Measurements from ENCODE around the gene ZEB2. TPM values are rescaled to one million over a fixed set of nuclear protein-coding genes. Genes with fewer than 3 reads are reported as not detected.

Gene ZEB2
- polyA plus RNA-seq, 2 donors, result 3.7 to 5.9 TPM

GRCh38 chr2:144515099-144515695 lies 4.7 kb downstream of the ZEB2 start:
- Histone ChIP-seq H3K9me3 (ENCODE audit: control insufficient read depth in 2 of 2, insufficient read depth in 1 of 2, low read depth in 1 of 2, low read length in 1 of 2) (no peaks in the 10 kb centered on the region), H3K4me1 (ENCODE audit: control insufficient read depth in 2 of 2, insufficient read depth in 2 of 2, low read length in 1 of 2) (peaks cover 0 to 3% of the 10 kb centered on the region in 2 donors), H3K4me3 (ENCODE audit: low read depth in 1 of 2, low read length in 2 of 2) (peak overlapping the region; percentile 49 to 61), H3K27ac (ENCODE audit: low read depth in 2 of 2, low read length in 1 of 2) (peak overlapping the region; percentile 76 to 87), H3K36me3 (ENCODE audit: control insufficient read depth in 2 of 2, insufficient read depth in 2 of 2, low read length in 1 of 2) (no peaks in the 10 kb centered on the region), H3K27me3 (ENCODE audit: control insufficient read depth in 1 of 2, insufficient read depth in 2 of 2, low read length in 2 of 2) (peaks cover 3 to 8% of the 10 kb centered on the region in 2 donors)
- 20 to 33% methylated on average over 4 of the region's 4 CpGs for WGBS, 2 donors

DNA sequence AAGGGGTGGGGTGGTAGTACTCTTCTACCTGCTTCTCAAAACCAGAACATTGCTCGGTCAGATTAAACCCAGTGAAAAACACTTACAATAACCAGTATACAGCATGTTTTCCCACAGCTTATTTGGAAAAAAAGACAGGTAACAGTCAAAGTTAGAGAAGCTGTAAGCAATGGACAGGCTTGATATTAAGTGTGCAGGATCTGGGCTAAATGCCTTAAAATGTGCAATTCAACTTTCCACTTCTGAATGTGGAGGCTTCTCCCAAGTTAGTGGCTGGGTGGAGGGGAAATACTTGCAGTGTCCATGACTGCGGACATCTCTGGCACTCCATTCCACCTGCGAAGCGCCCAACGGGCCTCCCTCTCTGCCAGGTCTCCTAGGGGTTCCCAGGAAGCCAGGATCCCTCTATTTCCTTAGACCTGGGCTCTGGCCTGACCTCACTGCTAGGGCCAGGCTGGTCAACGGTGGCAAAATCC lies 5.3 kb downstream of the ZEB2 start:
- Histone ChIP-seq H3K4me1 (ENCODE audit: control insufficient read depth in 2 of 2, insufficient read depth in 2 of 2, low read length in 1 of 2) (peaks cover 0 to 3% of the 10 kb centered on the region in 2 donors), H3K27ac (ENCODE audit: low read depth in 2 of 2, low read length in 1 of 2) (peak overlapping the region; percentile 76 to 86), H3K36me3 (ENCODE audit: control insufficient read depth in 2 of 2, insufficient read depth in 2 of 2, low read length in 1 of 2) (no peaks in the 10 kb centered on the region), H3K27me3 (ENCODE audit: control insufficient read depth in 1 of 2, insufficient read depth in 2 of 2, low read length in 2 of 2) (peaks cover 3 to 8% of the 10 kb centered on the region in 2 donors), H3K9me3 (ENCODE audit: control insufficient read depth in 2 of 2, insufficient read depth in 1 of 2, low read depth in 1 of 2, low read length in 1 of 2) (no peaks in the 10 kb centered on the region), H3K4me3 (ENCODE audit: low read depth in 1 of 2, low read length in 2 of 2) (peak overlapping the region; percentile 20 to 61)
- 36 to 61% methylated on average over 6 of the region's 6 CpGs for WGBS, 2 donors

GRCh38 chr2:144513388-144514101 lies 6.4 kb downstream of the ZEB2 start:
- WGBS, 2 donors, result 37 to 54% methylated on average over 18 of the region's 18 CpGs
- H3K4me1 ChIP-seq (ENCODE audit: control insufficient read depth in 2 of 2, insufficient read depth in 2 of 2, low read length in 1 of 2), result peaks cover 0 to 3% of the 10 kb centered on the region in 2 donors

DNA sequence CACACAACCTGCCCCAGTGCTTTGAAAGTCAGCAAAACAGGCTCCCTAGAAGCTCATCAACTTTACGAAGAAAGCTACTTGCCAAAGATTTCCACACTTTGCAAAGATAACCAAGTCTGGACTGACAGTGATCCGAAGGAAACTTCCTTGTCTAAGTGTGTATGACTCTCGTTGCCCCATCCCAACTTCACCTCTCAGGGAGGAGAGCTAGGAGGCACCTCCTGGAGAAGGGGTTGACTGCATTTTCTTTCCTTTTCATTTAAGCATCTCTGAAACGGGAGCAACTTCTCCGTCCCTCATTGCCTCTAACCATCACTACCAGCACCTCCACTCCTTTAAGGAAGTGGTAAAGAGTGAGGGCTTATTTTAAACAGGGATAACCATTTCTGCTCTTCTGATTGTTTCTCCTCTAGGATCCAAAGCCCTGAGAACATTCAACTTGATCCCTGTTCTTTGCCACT lies 7.0 kb downstream of the ZEB2 start:
- Histone ChIP-seq H3K36me3 (ENCODE audit: control insufficient read depth in 2 of 2, insufficient read depth in 2 of 2, low read length in 1 of 2) (no peaks in the 10 kb centered on the region), H3K27me3 (ENCODE audit: control insufficient read depth in 1 of 2, insufficient read depth in 2 of 2, low read length in 2 of 2) (peaks cover 0 to 6% of the 10 kb centered on the region in 2 donors), H3K9me3 (ENCODE audit: control insufficient read depth in 2 of 2, insufficient read depth in 1 of 2, low read depth in 1 of 2, low read length in 1 of 2) (no peaks in the 10 kb centered on the region), H3K4me3 (ENCODE audit: low read depth in 1 of 2, low read length in 2 of 2) (peak overlapping the region in 1 of 2 donors; percentile 12), H3K4me1 (ENCODE audit: control insufficient read depth in 2 of 2, insufficient read depth in 2 of 2, low read length in 1 of 2) (peaks cover 0 to 3% of the 10 kb centered on the region in 2 donors), H3K27ac (ENCODE audit: low read depth in 2 of 2, low read length in 1 of 2) (peak overlapping the region; percentile 25 to 42)
- WGBS, 2 donors, result 34 to 49% methylated on average over 5 of the region's 5 CpGs

More at GRCh38 chr2:144513388-144514101, 6.4 kb downstream of the ZEB2 start:
- Histone ChIP-seq H3K27ac (ENCODE audit: low read depth in 2 of 2, low read length in 1 of 2) (peak overlapping the region; percentile 65 to 73), H3K36me3 (ENCODE audit: control insufficient read depth in 2 of 2, insufficient read depth in 2 of 2, low read length in 1 of 2) (no peaks in the 10 kb centered on the region), H3K27me3 (ENCODE audit: control insufficient read depth in 1 of 2, insufficient read depth in 2 of 2, low read length in 2 of 2) (peaks cover 0 to 6% of the 10 kb centered on the region in 2 donors), H3K4me3 (ENCODE audit: low read depth in 1 of 2, low read length in 2 of 2) (peak overlapping the region in 1 of 2 donors; percentile 25), H3K9me3 (ENCODE audit: control insufficient read depth in 2 of 2, insufficient read depth in 1 of 2, low read depth in 1 of 2, low read length in 1 of 2) (no peaks in the 10 kb centered on the region)

DNA sequence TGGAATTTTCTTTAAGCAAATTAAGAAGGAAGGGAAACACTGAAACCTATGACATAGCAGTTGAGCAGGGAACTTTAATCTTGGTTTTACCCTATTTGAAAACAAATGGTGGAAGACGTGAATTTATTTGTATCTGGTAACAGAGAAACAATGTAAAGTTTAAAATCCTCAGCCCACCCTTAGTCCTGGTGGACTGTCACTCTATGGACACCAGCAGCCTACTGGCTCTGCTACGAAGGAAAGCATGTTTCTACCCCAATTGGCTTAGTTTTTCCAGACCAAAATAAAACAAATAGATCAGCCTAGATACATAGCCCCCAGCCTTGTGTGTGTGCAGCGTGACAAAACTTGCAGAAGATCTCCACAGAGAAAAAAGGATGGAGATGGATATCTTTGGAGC lies 7.4 kb downstream of the ZEB2 start:
- Histone ChIP-seq H3K36me3 (ENCODE audit: control insufficient read depth in 2 of 2, insufficient read depth in 2 of 2, low read length in 1 of 2) (no peaks in the 10 kb centered on the region), H3K9me3 (ENCODE audit: control insufficient read depth in 2 of 2, insufficient read depth in 1 of 2, low read depth in 1 of 2, low read length in 1 of 2) (no peaks in the 10 kb centered on the region), H3K4me3 (ENCODE audit: low read depth in 1 of 2, low read length in 2 of 2) (peak overlapping the region in 1 of 2 donors; percentile 12), H3K27ac (ENCODE audit: low read depth in 2 of 2, low read length in 1 of 2) (peak overlapping the region; percentile 25 to 42), H3K27me3 (ENCODE audit: control insufficient read depth in 1 of 2, insufficient read depth in 2 of 2, low read length in 2 of 2) (peaks cover 0 to 6% of the 10 kb centered on the region in 2 donors), H3K4me1 (ENCODE audit: control insufficient read depth in 2 of 2, insufficient read depth in 2 of 2, low read length in 1 of 2) (peaks cover 0 to 3% of the 10 kb centered on the region in 2 donors)
- 48 to 50% methylated on average over 3 of the region's 3 CpGs for WGBS, 2 donors

DNA sequence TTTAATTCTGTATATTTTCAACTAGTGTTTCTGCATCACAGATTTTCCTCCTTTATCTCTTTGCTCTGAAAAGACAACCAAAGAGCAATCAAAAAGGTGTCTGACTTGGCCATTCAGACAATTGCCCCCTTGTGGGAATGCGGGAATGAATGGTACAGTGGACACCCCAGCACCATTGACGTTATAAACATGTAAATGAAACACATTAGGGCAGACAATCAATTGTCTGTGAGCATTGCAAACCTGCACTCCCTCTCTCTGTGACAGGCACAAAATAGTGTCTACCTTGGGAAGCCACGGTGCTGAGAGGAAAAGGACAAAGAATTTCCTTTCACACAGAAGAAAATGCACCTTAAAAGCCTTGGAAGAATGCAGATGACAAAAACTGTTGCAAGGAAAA lies 8.0 kb downstream of the ZEB2 start:
- Histone ChIP-seq H3K36me3 (ENCODE audit: control insufficient read depth in 2 of 2, insufficient read depth in 2 of 2, low read length in 1 of 2) (no peaks in the 10 kb centered on the region), H3K4me3 (ENCODE audit: low read depth in 1 of 2, low read length in 2 of 2) (no peak overlapping the region), H3K27me3 (ENCODE audit: control insufficient read depth in 1 of 2, insufficient read depth in 2 of 2, low read length in 2 of 2) (peaks cover 0 to 6% of the 10 kb centered on the region in 2 donors), H3K4me1 (ENCODE audit: control insufficient read depth in 2 of 2, insufficient read depth in 2 of 2, low read length in 1 of 2) (peaks cover 0 to 3% of the 10 kb centered on the region in 2 donors), H3K27ac (ENCODE audit: low read depth in 2 of 2, low read length in 1 of 2) (peak overlapping the region; percentile 51 to 63), H3K9me3 (ENCODE audit: control insufficient read depth in 2 of 2, insufficient read depth in 1 of 2, low read depth in 1 of 2, low read length in 1 of 2) (no peaks in the 10 kb centered on the region)
- 41 to 53% methylated on average over 3 of the region's 3 CpGs for WGBS, 2 donors

- H3K36me3 ChIP-seq (ENCODE audit: control insufficient read depth in 2 of 2, insufficient read depth in 2 of 2, low read length in 1 of 2), result no peaks in the 10 kb centered on the region
- 56 to 59% methylated on average over 3 of the region's 3 CpGs for WGBS, 2 donors
- no peaks in the 10 kb centered on the region for H3K4me1 ChIP-seq (ENCODE audit: control insufficient read depth in 2 of 2, insufficient read depth in 2 of 2, low read length in 1 of 2)
- peak overlapping the region in 1 of 2 donors; percentile 26 for H3K4me3 ChIP-seq (ENCODE audit: low read depth in 1 of 2, low read length in 2 of 2)
- H3K9me3 ChIP-seq (ENCODE audit: control insufficient read depth in 2 of 2, insufficient read depth in 1 of 2, low read depth in 1 of 2, low read length in 1 of 2), result no peaks in the 10 kb centered on the region
- H3K27ac ChIP-seq (ENCODE audit: low read depth in 2 of 2, low read length in 1 of 2), result peak overlapping the region in 1 of 2 donors; percentile 84
- peaks cover 0 to 6% of the 10 kb centered on the region in 2 donors for H3K27me3 ChIP-seq (ENCODE audit: control insufficient read depth in 1 of 2, insufficient read depth in 2 of 2, low read length in 2 of 2)
These were observed 8.6 kb downstream of the ZEB2 start for GRCh38 chr2:144511226-144511810.

DNA sequence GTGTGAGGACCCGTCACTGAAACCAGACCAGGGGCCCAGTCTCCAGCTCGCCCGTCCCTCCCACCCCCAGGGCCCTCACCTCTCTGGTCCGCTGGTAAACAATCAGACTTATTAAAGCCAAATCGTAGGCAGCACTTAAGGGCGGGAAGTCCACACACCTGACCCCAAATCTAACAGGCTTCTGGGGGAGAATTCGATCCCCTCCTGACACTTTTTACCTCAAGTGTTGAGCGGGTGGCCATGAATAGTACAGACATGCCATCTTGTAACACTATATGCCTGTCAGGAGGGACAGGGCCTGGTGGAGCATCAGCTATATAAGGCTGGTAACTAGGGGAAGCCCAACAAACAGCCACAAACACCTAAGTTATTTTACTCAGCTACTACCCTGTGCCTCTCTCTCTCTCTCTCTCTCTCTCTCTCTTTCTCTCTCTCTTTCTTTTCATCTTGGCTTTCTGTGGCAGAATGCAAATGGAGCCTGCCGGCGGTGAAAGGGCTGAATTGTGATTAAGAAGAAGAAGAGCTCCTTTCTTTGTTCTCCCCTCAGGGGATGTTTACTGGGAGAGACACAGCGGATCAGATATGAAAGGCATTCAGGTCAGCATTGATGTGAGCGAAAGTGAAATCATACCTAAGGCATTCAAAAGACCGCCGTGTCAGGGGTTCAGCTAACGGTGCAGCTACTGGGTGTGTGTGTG lies 9.5 kb downstream of the ZEB2 start:
- H3K4me1 ChIP-seq (ENCODE audit: control insufficient read depth in 2 of 2, insufficient read depth in 2 of 2, low read length in 1 of 2), result no peaks in the 10 kb centered on the region
- H3K36me3 ChIP-seq (ENCODE audit: control insufficient read depth in 2 of 2, insufficient read depth in 2 of 2, low read length in 1 of 2), result no peaks in the 10 kb centered on the region

DNA sequence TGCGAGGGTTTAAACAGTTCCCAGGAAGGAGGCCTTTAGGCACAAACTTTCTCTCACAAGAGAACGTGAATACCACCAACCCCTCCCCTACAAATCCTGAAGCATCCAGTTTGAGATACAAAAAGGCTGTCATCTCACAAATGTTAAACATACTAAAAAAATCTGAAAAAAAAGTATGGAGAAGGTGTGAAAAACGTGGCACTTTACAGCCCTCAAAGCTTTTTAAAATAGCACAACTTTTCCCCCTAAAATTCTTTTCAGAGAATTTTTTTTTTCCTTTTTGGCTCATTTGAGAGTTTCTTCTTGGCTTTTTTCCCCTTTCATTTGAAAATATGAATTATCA lies 10.1 kb downstream of the ZEB2 start:
- Histone ChIP-seq H3K27ac (ENCODE audit: low read depth in 2 of 2, low read length in 1 of 2) (peak overlapping the region in 1 of 2 donors; percentile 63), H3K4me3 (ENCODE audit: low read depth in 1 of 2, low read length in 2 of 2) (peak overlapping the region in 1 of 2 donors; percentile 15), H3K4me1 (ENCODE audit: control insufficient read depth in 2 of 2, insufficient read depth in 2 of 2, low read length in 1 of 2) (no peaks in the 10 kb centered on the region), H3K36me3 (ENCODE audit: control insufficient read depth in 2 of 2, insufficient read depth in 2 of 2, low read length in 1 of 2) (no peaks in the 10 kb centered on the region), H3K9me3 (ENCODE audit: control insufficient read depth in 2 of 2, insufficient read depth in 1 of 2, low read depth in 1 of 2, low read length in 1 of 2) (no peaks in the 10 kb centered on the region), H3K27me3 (ENCODE audit: control insufficient read depth in 1 of 2, insufficient read depth in 2 of 2, low read length in 2 of 2) (peaks cover 0 to 6% of the 10 kb centered on the region in 2 donors)
- WGBS, 2 donors, result 57 to 59% methylated on average over 3 of the region's 3 CpGs

More for the DNA sequence above, 9.5 kb downstream of the ZEB2 start:
- Histone ChIP-seq H3K9me3 (ENCODE audit: control insufficient read depth in 2 of 2, insufficient read depth in 1 of 2, low read depth in 1 of 2, low read length in 1 of 2) (no peaks in the 10 kb centered on the region), H3K27ac (ENCODE audit: low read depth in 2 of 2, low read length in 1 of 2) (peak overlapping the region; percentile 81 to 84), H3K4me3 (ENCODE audit: low read depth in 1 of 2, low read length in 2 of 2) (peak overlapping the region in 1 of 2 donors; percentile 26), H3K27me3 (ENCODE audit: control insufficient read depth in 1 of 2, insufficient read depth in 2 of 2, low read length in 2 of 2) (peaks cover 0 to 6% of the 10 kb centered on the region in 2 donors)
- WGBS, 2 donors, result 55% methylated on average over 15 of the region's 15 CpGs
